KG1 (cell line): ENCODE data around the gene FOLH1.
"Not testable (repeated sequence)": the region's sequence is repeated elsewhere in the genome, so short reads cannot be mapped to it uniquely, and the experiment has no call there.

ENCODE experiments used
- DNase-seq: peaks from one replicate; lab custom pipeline; 2025; lab: John Stamatoyannopoulos, UW

The FOLH1 gene

GRCh38 chr11:49208006-49208721 is at the start of gene FOLH1:
Gene FOLH1, minus strand, starts transcription at chr11:49208602. Its CDS starts 193 bp downstream, at chr11:49208409.
- DNase-seq, result no peak

- DNase-seq, result not testable (repeated sequence)
Measured at GRCh38 chr11:49255148-49255547, 46.7 kb upstream of the FOLH1 start.

GRCh38 chr11:49251212-49251611 is 42.8 kb upstream of the FOLH1 start:
- DNase-seq, result not testable (repeated sequence)

- not testable (repeated sequence) for DNase-seq
Measured at GRCh38 chr11:49250398-49251115, 42.2 kb upstream of the FOLH1 start.

GRCh38 chr11:49249363-49249762 is 41.0 kb upstream of the FOLH1 start:
- not testable (repeated sequence) for DNase-seq

GRCh38 chr11:49233685-49234084 is 25.3 kb upstream of the FOLH1 start:
- not testable (repeated sequence) for DNase-seq

GRCh38 chr11:49233019-49233418 is 24.6 kb upstream of the FOLH1 start:
- DNase-seq, result not testable (repeated sequence)

GRCh38 chr11:49231725-49232124 is 23.3 kb upstream of the FOLH1 start:
- not testable (repeated sequence) for DNase-seq

GRCh38 chr11:49230534-49230933 is 22.1 kb upstream of the FOLH1 start:
- DNase-seq, result not testable (repeated sequence)

GRCh38 chr11:49230001-49230400 is 21.6 kb upstream of the FOLH1 start:
- DNase-seq, result not testable (repeated sequence)

GRCh38 chr11:49229136-49229535 is 20.7 kb upstream of the FOLH1 start:
- not testable (repeated sequence) for DNase-seq

GRCh38 chr11:49225255-49225785 is 16.9 kb upstream of the FOLH1 start:
- DNase-seq, result not testable (repeated sequence)

GRCh38 chr11:49221112-49221511 is 12.7 kb upstream of the FOLH1 start:
- no peak for DNase-seq

- no peak for DNase-seq
Measured at GRCh38 chr11:49213026-49213560, 4.7 kb upstream of the FOLH1 start.

GRCh38 chr11:49206999-49207398 is 1.4 kb downstream of the FOLH1 start:
- not testable (repeated sequence) for DNase-seq

- no peak for DNase-seq
Measured at GRCh38 chr11:49202287-49202976, 6.0 kb downstream of the FOLH1 start.

GRCh38 chr11:49196775-49197174 is 11.6 kb downstream of the FOLH1 start:
- DNase-seq, result not testable (repeated sequence)

GRCh38 chr11:49196002-49196401 is 12.4 kb downstream of the FOLH1 start:
- DNase-seq, result not testable (repeated sequence)

- not testable (repeated sequence) for DNase-seq
Measured at GRCh38 chr11:49190287-49190686, 18.1 kb downstream of the FOLH1 start.

- not testable (repeated sequence) for DNase-seq
Measured at GRCh38 chr11:49186225-49186624, 22.2 kb downstream of the FOLH1 start.

- not testable (repeated sequence) for DNase-seq
Measured at GRCh38 chr11:49185597-49185996, 22.8 kb downstream of the FOLH1 start.

- not testable (repeated sequence) for DNase-seq
Measured at GRCh38 chr11:49184756-49185155, 23.6 kb downstream of the FOLH1 start.
